ENCODE data around the gene ADAM33.

ADAM33 gene

GRCh38 chr20:3646651-3647050, 35.2 kb downstream of the ADAM33 start:
- TF ChIP-seq Cebpa-rat (IDR thresholded peaks at IDR 0.05), result no peak
- Histone ChIP-seq H3K9me3 (replicated peaks in 1 of 11) (no peaks in the 10 kb centered on the region), H3K4me3 (no peak overlapping the region)

GRCh38 chr20:3646067-3646440, 35.8 kb downstream of the ADAM33 start:
- Histone ChIP-seq H3K4me2 (no peak overlapping the region), H3K9me3 (replicated peaks in 1 of 11) (peaks cover 0 to 6% (median 1%) of the 10 kb centered on the region in 11 experiments; a peak in 4 of 22 replicates), H3K27me3 (no peaks in the 10 kb centered on the region), H4K20me1 (no peaks in the 10 kb centered on the region; a peak in 1 of 22 replicates), H3K9ac (no peak overlapping the region), H3K36me3 (peaks cover 8 to 91% (median 56%) of the 10 kb centered on the region in 11 experiments; a peak in 18 of 22 replicates), H3K4me3 (no peak overlapping the region), H3K27ac (no peak overlapping the region), H3K4me1 (peaks cover 3 to 33% (median 28%) of the 10 kb centered on the region in 10 experiments)
- no peak for TF ChIP-seq Cebpa-rat (IDR thresholded peaks at IDR 0.05)

More at GRCh38 chr20:3646651-3647050, 35.2 kb downstream of the ADAM33 start:
- Histone ChIP-seq H3K4me2 (no peak overlapping the region), H3K4me1 (peaks cover 9 to 39% (median 34%) of the 10 kb centered on the region in 10 experiments), H4K20me1 (no peaks in the 10 kb centered on the region; a peak in 1 of 22 replicates), H3K27ac (no peak overlapping the region), H3K9ac (no peak overlapping the region), H3K27me3 (no peaks in the 10 kb centered on the region), H3K36me3 (peaks cover 8 to 86% (median 56%) of the 10 kb centered on the region in 11 experiments; a peak in 18 of 22 replicates)

- no peak for TF ChIP-seq Cebpa-rat (IDR thresholded peaks at IDR 0.05)
- Histone ChIP-seq H3K36me3 (peaks cover 8 to 97% (median 61%) of the 10 kb centered on the region in 11 experiments; a peak in 21 of 22 replicates), H3K27me3 (no peaks in the 10 kb centered on the region), H3K27ac (no peak overlapping the region), H3K4me1 (peaks cover 0 to 30% (median 26%) of the 10 kb centered on the region in 10 experiments; a peak in 16 of 20 replicates), H3K4me3 (no peak overlapping the region), H3K9me3 (replicated peaks in 1 of 11) (peaks cover 1 to 11% (median 7%) of the 10 kb centered on the region in 11 experiments; a peak in 18 of 22 replicates), H3K9ac (no peak overlapping the region), H3K4me2 (no peak overlapping the region), H4K20me1 (no peaks in the 10 kb centered on the region; a peak in 1 of 22 replicates)
These were observed 36.3 kb downstream of the ADAM33 start for GRCh38 chr20:3645309-3646066.

- TF ChIP-seq Cebpa-rat (IDR thresholded peaks at IDR 0.05), result no peak
- Histone ChIP-seq H3K36me3 (peaks cover 5 to 92% (median 45%) of the 10 kb centered on the region in 11 experiments; a peak in 21 of 22 replicates), H3K4me2 (no peak overlapping the region), H3K4me3 (no peak overlapping the region), H4K20me1 (no peaks in the 10 kb centered on the region), H3K9me3 (replicated peaks in 1 of 11) (peaks cover 10 to 25% (median 20%) of the 10 kb centered on the region in 11 experiments; a peak in 20 of 22 replicates), H3K9ac (no peak overlapping the region), H3K27me3 (no peaks in the 10 kb centered on the region), H3K27ac (no peak overlapping the region), H3K4me1 (peaks cover 0 to 20% (median 12%) of the 10 kb centered on the region in 10 experiments; a peak in 14 of 20 replicates)
These were observed 41.6 kb downstream of the ADAM33 start for GRCh38 chr20:3640259-3640658.

GRCh38 chr20:3635346-3635745, 46.5 kb downstream of the ADAM33 start:
- H3K27ac ChIP-seq, result no peak overlapping the region
- peaks cover 4 to 90% (median 18%) of the 10 kb centered on the region in 11 experiments; a peak in 17 of 22 replicates for H3K36me3 ChIP-seq
- no peak overlapping the region for H3K4me2 ChIP-seq
- H4K20me1 ChIP-seq, result no peaks in the 10 kb centered on the region
- H3K27me3 ChIP-seq, result no peaks in the 10 kb centered on the region
- no peak overlapping the region for H3K9ac ChIP-seq
- TF ChIP-seq Cebpa-rat (IDR thresholded peaks at IDR 0.05), result no peak
- no peak overlapping the region for H3K4me3 ChIP-seq
- peaks cover 3 to 22% (median 12%) of the 10 kb centered on the region in 11 experiments; a peak in 20 of 22 replicates for H3K9me3 ChIP-seq (replicated peaks in 1 of 11)
- H3K4me1 ChIP-seq, result peaks cover 0 to 21% (median 11%) of the 10 kb centered on the region in 10 experiments; a peak in 14 of 20 replicates

- TF ChIP-seq Cebpa-rat (IDR thresholded peaks at IDR 0.05), result no peak
- H3K27ac ChIP-seq, result no peak overlapping the region
- peaks cover 0 to 11% (median 1%) of the 10 kb centered on the region in 10 experiments; a peak in 13 of 20 replicates for H3K4me1 ChIP-seq
- no peaks in the 10 kb centered on the region for H4K20me1 ChIP-seq
- peak overlapping the region in 3 of 11 experiments; percentile 13 to 35 (median 34); a peak in 4 of 22 replicates for H3K4me2 ChIP-seq
- no peak overlapping the region for H3K9ac ChIP-seq
- no peaks in the 10 kb centered on the region for H3K27me3 ChIP-seq
- peaks cover 0 to 9% (median 0%) of the 10 kb centered on the region in 11 experiments; a peak in 1 of 22 replicates for H3K9me3 ChIP-seq (replicated peaks in 1 of 11)
- no peak overlapping the region for H3K4me3 ChIP-seq
- peaks cover 5 to 90% (median 16%) of the 10 kb centered on the region in 11 experiments; a peak in 16 of 22 replicates for H3K36me3 ChIP-seq
These were observed 47.8 kb downstream of the ADAM33 start for GRCh38 chr20:3633913-3634478.

- Histone ChIP-seq H4K20me1 (no peaks in the 10 kb centered on the region), H3K9ac (no peak overlapping the region)
- TF ChIP-seq Cebpa-rat (IDR thresholded peaks at IDR 0.05), result no peak
These were observed 49.4 kb downstream of the ADAM33 start for GRCh38 chr20:3632311-3633004.

GRCh38 chr20:3631534-3631933, 50.3 kb downstream of the ADAM33 start:
- H3K27me3 ChIP-seq, result no peaks in the 10 kb centered on the region
- no peak overlapping the region for H3K27ac ChIP-seq
- no peak overlapping the region for H3K9ac ChIP-seq
- H4K20me1 ChIP-seq, result no peaks in the 10 kb centered on the region
- H3K4me2 ChIP-seq, result no peak overlapping the region
- no peaks in the 10 kb centered on the region for H3K9me3 ChIP-seq (replicated peaks in 1 of 11)
- TF ChIP-seq Cebpa-rat (IDR thresholded peaks at IDR 0.05), result no peak
- H3K4me3 ChIP-seq, result no peak overlapping the region
- peaks cover 0 to 7% (median 0%) of the 10 kb centered on the region in 10 experiments; a peak in 5 of 20 replicates for H3K4me1 ChIP-seq
- peaks cover 12 to 96% (median 31%) of the 10 kb centered on the region in 11 experiments; a peak in 16 of 22 replicates for H3K36me3 ChIP-seq

More at GRCh38 chr20:3632311-3633004, 49.4 kb downstream of the ADAM33 start:
- Histone ChIP-seq H3K4me3 (no peak overlapping the region), H3K27me3 (no peaks in the 10 kb centered on the region), H3K36me3 (peaks cover 12 to 92% (median 24%) of the 10 kb centered on the region in 11 experiments; a peak in 16 of 22 replicates), H3K4me1 (peaks cover 0 to 7% (median 0%) of the 10 kb centered on the region in 10 experiments; a peak in 5 of 20 replicates), H3K4me2 (no peak overlapping the region), H3K9me3 (replicated peaks in 1 of 11) (no peaks in the 10 kb centered on the region), H3K27ac (no peak overlapping the region)
